ENCODE measurements around the gene COMMD4. TPM values are rescaled to one million over a fixed set of nuclear protein-coding genes. Genes with fewer than 3 reads are reported as not detected.
"Not testable (repeated sequence)": the region's sequence is repeated elsewhere in the genome, so short reads cannot be mapped to it uniquely, and the experiment has no call there.

Gene COMMD4
- total and polyA plus RNA-seq, 2 of the 4 experiments (the other 2 are of a cell fraction), result 91.2 to 133 TPM

DNA sequence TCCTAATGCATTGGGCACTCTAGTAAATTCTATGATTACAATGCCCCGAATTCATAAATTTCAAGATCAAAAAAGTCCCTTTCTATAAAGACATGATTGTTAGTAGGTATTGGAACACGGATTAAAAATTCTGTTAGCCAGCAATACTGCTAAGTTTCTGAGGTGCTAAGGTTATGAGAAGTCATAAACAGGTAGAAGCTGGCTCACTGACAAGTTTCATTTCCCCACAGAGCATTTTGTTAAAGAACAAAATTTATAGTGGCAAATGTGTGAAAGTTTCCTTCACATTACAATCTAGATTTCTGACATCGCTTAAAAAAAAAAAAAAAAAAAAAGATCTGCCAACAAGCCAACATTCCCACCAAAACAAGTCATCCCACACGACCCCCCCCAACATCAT is 44.9 kb downstream of the COMMD4 start:
- no peak overlapping the region for H3K56ac ChIP-seq (ENCODE audit: extremely low read depth, insufficient read depth, low read length)
- DNase-seq (no peak), ATAC-seq (ENCODE audit: low read depth) (no peak)
- in situ Hi-C loops (cut with MboI; ENCODE audit: low sequenced_read_pairs) (no loop called here), dilution Hi-C loops (cut with HindIII; ENCODE audit: low sequenced_read_pairs, unreplicated experiment) (no loop called here), intact Hi-C loops (cut with micrococcal nuclease) (no loop called here)
- H3K4me3 ChIP-seq (ENCODE audit: insufficient read depth, low read depth, low read length), result no peak overlapping the region
- WGBS, 2 experiments (ENCODE audit: extremely low coverage in 2 of 2, insufficient read length in 1 of 2), result no CpG with 5 or more reads among the region's 4 CpGs
- ChIA-PET POLR2A (ENCODE audit: unreplicated experiment) (no interaction called here), CTCF (interaction anchor here (0.7 kb wide), 1 partner anchor 16 kb away, joined by 3 read pairs; no protein-coding TSS in a partner anchor)
- no peak overlapping the region for H2AK5ac ChIP-seq (ENCODE audit: low read depth, low read length)
- peaks cover 5 to 8% of the 10 kb centered on the region in 2 experiments; a peak in 3 of 4 replicates for H3K79me1 ChIP-seq (ENCODE audit: low read depth in 1 of 2, low read length in 2 of 2)
- H3K9me3 ChIP-seq (ENCODE audit: control insufficient read depth, insufficient read depth, low read length), result no peaks in the 10 kb centered on the region
- no peak overlapping the region for H2AK9ac ChIP-seq (replicated peaks; ENCODE audit: low read depth, low read length, poor library complexity)
- no peak overlapping the region for H3K9ac ChIP-seq (ENCODE audit: low read depth, low read length)
- no peak overlapping the region for H3K18ac ChIP-seq (ENCODE audit: low read depth, low read length)
- no peak overlapping the region for H3K23ac ChIP-seq (ENCODE audit: low read depth, low read length)
- H3K27me3 ChIP-seq (ENCODE audit: control insufficient read depth, insufficient read depth, low read length), result no peaks in the 10 kb centered on the region
- no peak overlapping the region for H3K4me2 ChIP-seq (ENCODE audit: low read depth, low read length)
- H4K20me1 ChIP-seq (ENCODE audit: insufficient read depth, low read length), result no peaks in the 10 kb centered on the region
- H3K36me3 ChIP-seq (ENCODE audit: control insufficient read depth, insufficient read depth, low read length), result peaks cover 26% of the 10 kb centered on the region
- no peak overlapping the region for H4K91ac ChIP-seq (ENCODE audit: insufficient read depth, low read depth, low read length)
- H3K9me1 ChIP-seq (ENCODE audit: insufficient read depth, low read length), result peaks cover 5% of the 10 kb centered on the region; the same call in 1 of the 2 replicates
- H2BK5ac ChIP-seq (ENCODE audit: low read depth, low read length, poor library complexity, severe bottlenecking), result no peak overlapping the region
- H4K5ac ChIP-seq (ENCODE audit: low read depth, low read length), result no peak overlapping the region
- no peaks in the 10 kb centered on the region for H3K4me1 ChIP-seq (ENCODE audit: control insufficient read depth, insufficient read depth, low read length)
- no peak overlapping the region for H4K8ac ChIP-seq (ENCODE audit: low read depth in 2 of 2, low read length in 2 of 2)
- H2BK20ac ChIP-seq (ENCODE audit: low read depth, low read length), result no peak overlapping the region
- H2BK120ac ChIP-seq (ENCODE audit: low read depth, low read length), result no peak overlapping the region
- no peak overlapping the region for H3K4ac ChIP-seq (ENCODE audit: low read depth, low read length)
- no peak overlapping the region for H2AFZ ChIP-seq (replicated peaks; ENCODE audit: low read length, poor library complexity)
- no peak overlapping the region for H3K27ac ChIP-seq (ENCODE audit: insufficient read depth, low read length)
- BruUV-seq (replicated peaks), result no TSS peak
- H3K14ac ChIP-seq (replicated peaks; ENCODE audit: low read depth, low read length), result no peak overlapping the region
- H2BK15ac ChIP-seq (ENCODE audit: low read depth, low read length), result no peak overlapping the region
- no peak for TF ChIP-seq RCOR1 (IDR thresholded peaks at IDR 0.05; ENCODE audit: insufficient replicate concordance, low read length)
- TF ChIP-seq SMC3 (IDR thresholded peaks at IDR 0.05; ENCODE audit: low read depth, low read length), result no peak
- no peak for TF ChIP-seq POLR2A (IDR thresholded peaks at IDR 0.05; ENCODE audit: low read depth, low read length)
- TF ChIP-seq CHD1 (IDR thresholded peaks at IDR 0.05; ENCODE audit: low read depth, low read length), result no peak
- TF ChIP-seq, protein P1, sequence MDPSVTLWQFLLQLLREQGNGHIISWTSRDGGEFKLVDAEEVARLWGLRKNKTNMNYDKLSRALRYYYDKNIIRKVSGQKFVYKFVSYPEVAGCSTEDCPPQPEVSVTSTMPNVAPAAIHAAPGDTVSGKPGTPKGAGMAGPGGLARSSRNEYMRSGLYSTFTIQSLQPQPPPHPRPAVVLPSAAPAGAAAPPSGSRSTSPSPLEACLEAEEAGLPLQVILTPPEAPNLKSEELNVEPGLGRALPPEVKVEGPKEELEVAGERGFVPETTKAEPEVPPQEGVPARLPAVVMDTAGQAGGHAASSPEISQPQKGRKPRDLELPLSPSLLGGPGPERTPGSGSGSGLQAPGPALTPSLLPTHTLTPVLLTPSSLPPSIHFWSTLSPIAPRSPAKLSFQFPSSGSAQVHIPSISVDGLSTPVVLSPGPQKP (IDR thresholded peaks at IDR 0.05; ENCODE audit: borderline replicate concordance, low read depth, low read length), result no peak
- no peak for TF ChIP-seq MXI1 (IDR thresholded peaks at IDR 0.05; ENCODE audit: borderline replicate concordance, low read depth, low read length)
- no peak for TF ChIP-seq RAD21 (IDR thresholded peaks at IDR 0.05; ENCODE audit: low read length)
- TF ChIP-seq CEBPB (IDR thresholded peaks at IDR 0.05; ENCODE audit: low read depth, low read length), result no peak
- no peak for TF ChIP-seq MAZ (IDR thresholded peaks at IDR 0.05; ENCODE audit: borderline replicate concordance, low read depth, low read length)

DNA sequence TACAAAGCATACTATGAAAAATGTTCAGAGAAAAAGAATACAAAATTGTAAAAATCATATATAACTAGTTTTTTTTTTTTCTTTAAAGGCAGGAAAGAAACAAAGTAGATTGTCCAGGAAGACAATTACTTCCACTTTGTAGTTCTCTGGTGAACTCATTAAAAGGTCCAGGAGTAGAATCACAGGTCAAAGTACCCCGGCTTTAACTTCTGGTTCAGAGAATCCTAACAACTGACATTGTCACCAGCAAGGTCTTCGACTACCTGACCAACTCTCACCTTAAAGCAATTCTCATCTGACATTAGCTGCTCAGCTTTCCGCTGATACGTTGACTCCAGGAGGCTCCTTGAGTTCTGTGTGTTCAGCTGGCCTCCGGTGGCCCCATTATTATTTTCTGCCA is 48.1 kb downstream of the COMMD4 start:
- dilution Hi-C loops (cut with HindIII; ENCODE audit: low sequenced_read_pairs, unreplicated experiment); POLR2A ChIA-PET (ENCODE audit: unreplicated experiment); H2AK5ac ChIP-seq (ENCODE audit: low read depth, low read length): not testable (repeated sequence)

More for the DNA sequence above, 48.1 kb downstream of the COMMD4 start:
- H2BK15ac ChIP-seq (ENCODE audit: low read depth, low read length); ATAC-seq (ENCODE audit: low read depth); CTCF ChIA-PET; H3K4me3 ChIP-seq (ENCODE audit: insufficient read depth, low read depth, low read length); H2BK20ac ChIP-seq (ENCODE audit: low read depth, low read length); H3K4me2 ChIP-seq (ENCODE audit: low read depth, low read length); H3K9me3 ChIP-seq (ENCODE audit: control insufficient read depth, insufficient read depth, low read length); H3K18ac ChIP-seq (ENCODE audit: low read depth, low read length); H3K14ac ChIP-seq (replicated peaks; ENCODE audit: low read depth, low read length); H3K9ac ChIP-seq (ENCODE audit: low read depth, low read length); DNase-seq; H3K27ac ChIP-seq (ENCODE audit: insufficient read depth, low read length); H2BK120ac ChIP-seq (ENCODE audit: low read depth, low read length); H4K8ac ChIP-seq (ENCODE audit: low read depth in 2 of 2, low read length in 2 of 2); H3K27me3 ChIP-seq (ENCODE audit: control insufficient read depth, insufficient read depth, low read length); H3K23ac ChIP-seq (ENCODE audit: low read depth, low read length); H4K20me1 ChIP-seq (ENCODE audit: insufficient read depth, low read length); H4K5ac ChIP-seq (ENCODE audit: low read depth, low read length); H2AK9ac ChIP-seq (replicated peaks; ENCODE audit: low read depth, low read length, poor library complexity); H3K9me1 ChIP-seq (ENCODE audit: insufficient read depth, low read length); in situ Hi-C loops (cut with MboI; ENCODE audit: low sequenced_read_pairs); H4K91ac ChIP-seq (ENCODE audit: insufficient read depth, low read depth, low read length); intact Hi-C loops (cut with micrococcal nuclease); BruUV-seq (replicated peaks); H3K4ac ChIP-seq (ENCODE audit: low read depth, low read length); H2AFZ ChIP-seq (replicated peaks; ENCODE audit: low read length, poor library complexity); H3K4me1 ChIP-seq (ENCODE audit: control insufficient read depth, insufficient read depth, low read length); H2BK5ac ChIP-seq (ENCODE audit: low read depth, low read length, poor library complexity, severe bottlenecking); H3K56ac ChIP-seq (ENCODE audit: extremely low read depth, insufficient read depth, low read length): not testable (repeated sequence)
- Histone ChIP-seq H3K79me1 (ENCODE audit: low read depth in 1 of 2, low read length in 2 of 2) (peaks cover 13 to 23% of the 10 kb centered on the region in 2 experiments; a peak in 3 of 4 replicates), H3K36me3 (ENCODE audit: control insufficient read depth, insufficient read depth, low read length) (peaks cover 37% of the 10 kb centered on the region)
- WGBS, 2 experiments (ENCODE audit: extremely low coverage in 2 of 2, insufficient read length in 1 of 2), result no CpG with 5 or more reads among the region's 5 CpGs

All from IMR-90 (cell line).